HFF-Myc (cell line): ENCODE measurements around the gene NFKBIL1.
A peak's percentile ranks its signal among the peaks of the same experiment; 100 is the strongest.

Experiments used
- DNase-seq: peaks from one replicate; pipeline ENCODE4 v3.0.0-alpha.2; 2011; ENCODE audit warnings: low read depth; ENCODE audit errors: extremely low read depth
- H3K4me3 ChIP-seq: replicated peaks from 2 replicates; pipeline ENCODE4 v1.5.1; 2011; ENCODE audit warnings: low read depth, mild to moderate bottlenecking, control low read depth, low read length
- TF ChIP-seq, protein P1 (sequence below): IDR thresholded peaks from 2 replicates; pipeline ENCODE4 v1.5.1; 2012; ENCODE audit warnings: mild to moderate bottlenecking, low read depth, low read length, control low read depth; ENCODE audit errors: missing control alignments

The NFKBIL1 gene

GRCh38 chr6:31592396-31592771, 45.0 kb downstream of the NFKBIL1 start:
- TF ChIP-seq, protein P1, sequence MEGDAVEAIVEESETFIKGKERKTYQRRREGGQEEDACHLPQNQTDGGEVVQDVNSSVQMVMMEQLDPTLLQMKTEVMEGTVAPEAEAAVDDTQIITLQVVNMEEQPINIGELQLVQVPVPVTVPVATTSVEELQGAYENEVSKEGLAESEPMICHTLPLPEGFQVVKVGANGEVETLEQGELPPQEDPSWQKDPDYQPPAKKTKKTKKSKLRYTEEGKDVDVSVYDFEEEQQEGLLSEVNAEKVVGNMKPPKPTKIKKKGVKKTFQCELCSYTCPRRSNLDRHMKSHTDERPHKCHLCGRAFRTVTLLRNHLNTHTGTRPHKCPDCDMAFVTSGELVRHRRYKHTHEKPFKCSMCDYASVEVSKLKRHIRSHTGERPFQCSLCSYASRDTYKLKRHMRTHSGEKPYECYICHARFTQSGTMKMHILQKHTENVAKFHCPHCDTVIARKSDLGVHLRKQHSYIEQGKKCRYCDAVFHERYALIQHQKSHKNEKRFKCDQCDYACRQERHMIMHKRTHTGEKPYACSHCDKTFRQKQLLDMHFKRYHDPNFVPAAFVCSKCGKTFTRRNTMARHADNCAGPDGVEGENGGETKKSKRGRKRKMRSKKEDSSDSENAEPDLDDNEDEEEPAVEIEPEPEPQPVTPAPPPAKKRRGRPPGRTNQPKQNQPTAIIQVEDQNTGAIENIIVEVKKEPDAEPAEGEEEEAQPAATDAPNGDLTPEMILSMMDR = no peak
- DNase-seq = no peak
- H3K4me3 ChIP-seq = no peak overlapping the region

- TF ChIP-seq, protein P1 = peak; percentile 26
- no peak overlapping the region for H3K4me3 ChIP-seq
- DNase-seq = no peak
These were observed 49.6 kb downstream of the NFKBIL1 start for GRCh38 chr6:31597006-31597405.

GRCh38 chr6:31607317-31607716, 59.9 kb downstream of the NFKBIL1 start:
- no peak overlapping the region for H3K4me3 ChIP-seq
- TF ChIP-seq, protein P1 = no peak
- no peak for DNase-seq
